Astrocyte of the spinal cord (primary cell): ENCODE measurements around the gene CA11.

Experiments used
- DNase-seq: peaks from one replicate; pipeline ENCODE4 v3.0.0; 2011; ENCODE audit warnings: low read depth, low spot score
- H3K4me3 ChIP-seq: 2 replicates; pipeline ENCODE4 v1.5.1; 2011; ENCODE audit warnings: low read depth, mild to moderate bottlenecking, low read length, moderate library complexity
- in situ Hi-C: cut with HindIII; loops from 2 replicates; pipeline ENCODE4 v1.10.0; 2017; ENCODE audit warnings: low sequenced_read_pairs
- TF ChIP-seq, protein P1 (sequence below): IDR thresholded peaks from 2 replicates; pipeline ENCODE4 v1.5.1; 2012; ENCODE audit warnings: low read depth, mild to moderate bottlenecking, low read length, inconsistent platforms

CA11 gene

DNA sequence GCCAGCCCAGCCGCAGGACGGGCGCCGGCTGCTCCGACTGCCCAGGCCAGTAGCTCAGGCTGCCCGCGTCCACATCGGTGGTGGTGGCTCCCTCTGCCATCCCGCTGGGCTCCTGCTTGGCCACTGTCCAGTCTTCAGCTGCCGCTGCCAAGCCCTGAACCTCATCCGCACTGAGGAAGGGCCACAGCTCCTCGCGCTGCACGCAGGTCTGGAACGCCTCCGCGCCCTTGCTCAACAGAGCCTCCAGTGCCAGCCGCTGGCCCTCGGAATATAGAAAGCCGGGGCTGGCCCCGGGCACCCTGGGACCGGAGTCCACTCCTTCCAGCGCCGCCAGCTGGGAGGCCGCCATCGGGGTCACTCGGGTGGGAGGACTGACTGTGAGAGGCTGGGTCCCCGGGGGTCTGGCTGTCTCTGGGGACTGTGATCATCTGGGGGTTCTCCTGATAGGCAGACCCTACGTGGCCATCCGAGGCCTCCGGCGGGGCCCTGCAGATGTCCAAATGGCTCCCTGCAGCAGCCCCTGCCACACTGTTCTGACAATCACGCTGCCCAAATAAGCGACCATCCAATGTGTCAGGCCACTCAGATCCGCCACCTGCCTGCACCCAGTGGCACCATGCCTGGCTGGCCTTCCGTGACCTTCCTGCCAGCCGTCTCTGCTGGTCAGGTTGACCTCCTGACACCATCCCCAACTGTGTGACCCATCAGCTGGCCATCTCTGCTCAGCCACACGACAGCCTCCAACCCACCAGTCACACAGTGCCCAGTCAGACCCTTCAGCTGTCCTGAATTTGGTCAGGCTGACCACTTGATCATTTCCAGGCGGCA lies 32.7 kb downstream of the CA11 start:
- in situ Hi-C loops: no loop called here
- DNase-seq: no peak
- H3K4me3 ChIP-seq: no peak overlapping the region
- TF ChIP-seq, protein P1, sequence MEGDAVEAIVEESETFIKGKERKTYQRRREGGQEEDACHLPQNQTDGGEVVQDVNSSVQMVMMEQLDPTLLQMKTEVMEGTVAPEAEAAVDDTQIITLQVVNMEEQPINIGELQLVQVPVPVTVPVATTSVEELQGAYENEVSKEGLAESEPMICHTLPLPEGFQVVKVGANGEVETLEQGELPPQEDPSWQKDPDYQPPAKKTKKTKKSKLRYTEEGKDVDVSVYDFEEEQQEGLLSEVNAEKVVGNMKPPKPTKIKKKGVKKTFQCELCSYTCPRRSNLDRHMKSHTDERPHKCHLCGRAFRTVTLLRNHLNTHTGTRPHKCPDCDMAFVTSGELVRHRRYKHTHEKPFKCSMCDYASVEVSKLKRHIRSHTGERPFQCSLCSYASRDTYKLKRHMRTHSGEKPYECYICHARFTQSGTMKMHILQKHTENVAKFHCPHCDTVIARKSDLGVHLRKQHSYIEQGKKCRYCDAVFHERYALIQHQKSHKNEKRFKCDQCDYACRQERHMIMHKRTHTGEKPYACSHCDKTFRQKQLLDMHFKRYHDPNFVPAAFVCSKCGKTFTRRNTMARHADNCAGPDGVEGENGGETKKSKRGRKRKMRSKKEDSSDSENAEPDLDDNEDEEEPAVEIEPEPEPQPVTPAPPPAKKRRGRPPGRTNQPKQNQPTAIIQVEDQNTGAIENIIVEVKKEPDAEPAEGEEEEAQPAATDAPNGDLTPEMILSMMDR: no peak

DNA sequence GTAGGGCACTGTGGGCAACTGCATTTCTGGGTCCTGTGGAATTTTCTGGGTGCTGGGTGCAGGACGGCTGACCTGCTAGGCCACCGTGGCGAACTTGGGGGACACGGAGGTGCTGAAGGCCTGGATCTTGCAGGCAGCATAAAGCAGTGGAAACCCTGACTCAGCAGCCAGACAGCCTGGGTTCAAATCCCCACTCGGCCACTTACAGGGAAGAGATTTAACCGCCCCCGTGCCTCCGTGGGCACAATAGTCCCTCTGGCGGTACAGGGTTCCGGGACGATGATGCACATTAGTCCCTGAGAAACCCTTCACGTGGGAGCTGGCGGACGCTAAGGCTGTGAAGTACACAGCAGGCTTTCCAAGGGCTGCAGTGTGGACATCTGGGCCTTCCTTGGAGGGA lies 34.1 kb downstream of the CA11 start:
- in situ Hi-C loops: no loop called here
- no peak overlapping the region for H3K4me3 ChIP-seq
- TF ChIP-seq, protein P1: no peak
- DNase-seq: no peak

- no peak overlapping the region for H3K4me3 ChIP-seq
- DNase-seq: no peak
- TF ChIP-seq, protein P1: no peak
- in situ Hi-C loops: no loop called here
Observed at GRCh38 chr19:48609571-48610108, 36.3 kb downstream of the CA11 start.

DNA sequence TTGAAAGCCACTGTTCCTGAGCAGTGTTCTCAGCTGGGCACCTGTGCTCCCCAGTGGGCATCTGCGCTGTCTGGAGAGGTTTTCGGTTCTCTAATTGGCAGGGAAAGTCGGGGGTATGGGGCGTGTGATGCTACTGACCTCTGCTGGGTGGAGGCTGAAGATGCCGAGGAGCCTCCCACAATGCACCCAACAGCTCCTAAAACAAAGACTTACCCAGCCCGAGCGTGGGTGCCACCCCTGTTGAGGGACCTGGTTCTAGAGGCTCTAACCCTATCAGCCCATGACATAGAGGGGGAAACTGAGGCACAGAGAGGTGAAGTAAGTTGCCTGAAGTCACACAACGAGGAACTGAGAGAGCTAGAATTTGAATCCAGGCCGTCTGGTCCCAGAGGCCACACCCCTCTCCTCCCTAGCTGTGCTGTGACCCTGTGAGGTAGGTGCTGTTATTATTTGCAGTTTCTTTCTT lies 37.2 kb downstream of the CA11 start:
- H3K4me3 ChIP-seq: no peak overlapping the region
- DNase-seq: peak; percentile 34
- in situ Hi-C loops: no loop called here
- TF ChIP-seq, protein P1: peak; percentile 73

GRCh38 chr19:48607359-48607755 lies 38.6 kb downstream of the CA11 start:
- TF ChIP-seq, protein P1: no peak
- DNase-seq: no peak

DNA sequence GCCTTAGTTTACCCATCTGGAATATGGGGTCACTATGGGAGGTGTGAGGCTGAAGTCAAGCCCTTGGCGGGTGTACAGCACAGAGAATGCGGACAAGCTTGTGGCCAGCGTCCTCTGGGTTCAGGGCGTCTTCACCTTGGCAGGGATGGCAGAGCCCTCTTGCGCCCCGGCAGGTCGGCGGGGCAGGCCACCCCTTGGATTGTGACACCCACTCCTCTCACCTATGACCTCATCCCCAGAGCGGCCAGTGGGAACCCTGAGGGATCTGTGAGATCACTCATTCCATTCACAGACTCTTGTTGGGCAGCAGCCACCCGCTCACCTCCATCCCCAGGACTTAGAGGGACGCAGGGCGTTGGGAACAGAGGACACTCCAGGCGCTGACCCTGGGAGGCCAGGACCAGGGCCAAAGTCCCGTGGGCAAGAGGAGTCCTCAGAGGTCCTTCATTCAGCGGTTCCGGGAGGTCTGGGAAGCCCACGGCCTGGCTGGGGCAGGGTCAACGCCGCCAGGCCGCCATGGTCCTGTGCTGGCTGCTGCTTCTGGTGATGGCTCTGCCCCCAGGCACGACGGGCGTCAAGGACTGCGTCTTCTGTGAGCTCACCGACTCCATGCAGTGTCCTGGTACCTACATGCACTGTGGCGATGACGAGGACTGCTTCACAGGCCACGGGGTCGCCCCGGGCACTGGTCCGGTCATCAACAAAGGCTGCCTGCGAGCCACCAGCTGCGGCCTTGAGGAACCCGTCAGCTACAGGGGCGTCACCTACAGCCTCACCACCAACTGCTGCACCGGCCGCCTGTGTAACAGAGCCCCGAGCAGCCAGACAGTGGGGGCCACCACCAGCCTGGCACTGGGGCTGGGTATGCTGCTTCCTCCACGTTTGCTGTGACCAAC lies 39.3 kb downstream of the CA11 start, which contains the start of gene SPACA4:
TSS of gene SPACA4 (plus strand) at position 280 of the 896 bp plus-strand sequence. CDS start at position 517, 237 bp downstream.
- H3K4me3 ChIP-seq: no peak within 1 kb of the TSS
- in situ Hi-C loops: no loop called here
- TF ChIP-seq, protein P1: no peak
- DNase-seq: no peak

More at GRCh38 chr19:48607359-48607755, 38.6 kb downstream of the CA11 start:
- in situ Hi-C loops: no loop called here
- no peak overlapping the region for H3K4me3 ChIP-seq
